Left forelimb (tissue), 1 donor: ENCODE results near the gene IL18R1.

Experiments used
- DNase-seq: peaks from one replicate; pipeline ENCODE4 v3.0.0-alpha.2; 2018; ENCODE audit warnings: low spot score

IL18R1 gene

GRCh38 chr2:102434655-102435381, 79.2 kb downstream of the IL18R1 start:
- no peak for DNase-seq

- no peak for DNase-seq
Observed at GRCh38 chr2:102435741-102436140, 80.1 kb downstream of the IL18R1 start.

- no peak for DNase-seq
Observed at GRCh38 chr2:102436323-102436722, 80.7 kb downstream of the IL18R1 start.

GRCh38 chr2:102437122-102437521, 81.5 kb downstream of the IL18R1 start:
- no peak for DNase-seq

GRCh38 chr2:102438111-102438510, 82.5 kb downstream of the IL18R1 start:
- DNase-seq = no peak

GRCh38 chr2:102438578-102438977, 83.0 kb downstream of the IL18R1 start:
- DNase-seq = no peak

GRCh38 chr2:102439065-102439695, 83.6 kb downstream of the IL18R1 start:
- no peak for DNase-seq

- no peak for DNase-seq
Observed at GRCh38 chr2:102442967-102443828, 87.6 kb downstream of the IL18R1 start.

- no peak for DNase-seq
Observed at GRCh38 chr2:102444233-102444632, 88.6 kb downstream of the IL18R1 start.

GRCh38 chr2:102446936-102447335, 91.3 kb downstream of the IL18R1 start:
- no peak for DNase-seq
